ENCODE data around the gene BEND6.

Gene BEND6

GRCh38 chr6:56930846-56931245 lies 24.1 kb upstream of the BEND6 start:
- H3K36me3 Mint-ChIP-seq (ENCODE audit: low read depth) = no peaks in the 10 kb centered on the region
- no peaks in the 10 kb centered on the region for H3K9me3 Mint-ChIP-seq
- H3K4me3 Mint-ChIP-seq = no peak overlapping the region
- no peaks in the 10 kb centered on the region for H3K4me1 Mint-ChIP-seq (ENCODE audit: low read depth)
- H3K27me3 Mint-ChIP-seq (ENCODE audit: low read depth) = peaks cover 35% of the 10 kb centered on the region
- no peak overlapping the region for H3K27ac Mint-ChIP-seq

DNA sequence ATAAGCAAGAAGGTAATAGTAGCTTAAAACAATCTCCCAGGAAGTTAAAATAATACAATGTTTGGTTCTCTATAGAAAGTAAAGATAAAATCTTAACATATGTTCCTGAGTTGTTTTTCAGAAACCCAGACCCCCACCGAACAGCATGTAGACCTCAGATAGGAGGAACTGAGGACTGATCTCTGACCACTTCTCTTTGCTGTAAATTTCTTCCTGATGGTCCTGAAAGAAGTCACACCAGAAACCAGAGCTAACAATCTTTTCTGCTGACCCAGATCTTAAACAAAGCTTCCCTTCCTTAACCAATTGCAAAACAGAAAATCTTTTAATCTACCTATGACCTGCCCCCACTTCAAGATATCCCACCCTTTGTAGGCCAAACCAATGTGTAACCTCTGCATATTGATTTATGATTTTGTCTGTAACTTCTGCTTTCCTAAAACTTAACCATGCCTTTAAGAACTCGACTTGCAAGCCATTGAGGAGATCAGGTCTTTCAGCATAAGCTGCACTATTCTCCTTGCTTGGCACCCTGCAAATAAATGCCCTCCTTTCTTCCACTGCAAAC lies 21.9 kb upstream of the BEND6 start:
- H3K4me3 Mint-ChIP-seq = no peak overlapping the region
- H3K9me3 Mint-ChIP-seq = no peaks in the 10 kb centered on the region
- peaks cover 2% of the 10 kb centered on the region for H3K4me1 Mint-ChIP-seq (ENCODE audit: low read depth)
- H3K27ac Mint-ChIP-seq = no peak overlapping the region
- no peaks in the 10 kb centered on the region for H3K36me3 Mint-ChIP-seq (ENCODE audit: low read depth)
- H3K27me3 Mint-ChIP-seq (ENCODE audit: low read depth) = peaks cover 19% of the 10 kb centered on the region

DNA sequence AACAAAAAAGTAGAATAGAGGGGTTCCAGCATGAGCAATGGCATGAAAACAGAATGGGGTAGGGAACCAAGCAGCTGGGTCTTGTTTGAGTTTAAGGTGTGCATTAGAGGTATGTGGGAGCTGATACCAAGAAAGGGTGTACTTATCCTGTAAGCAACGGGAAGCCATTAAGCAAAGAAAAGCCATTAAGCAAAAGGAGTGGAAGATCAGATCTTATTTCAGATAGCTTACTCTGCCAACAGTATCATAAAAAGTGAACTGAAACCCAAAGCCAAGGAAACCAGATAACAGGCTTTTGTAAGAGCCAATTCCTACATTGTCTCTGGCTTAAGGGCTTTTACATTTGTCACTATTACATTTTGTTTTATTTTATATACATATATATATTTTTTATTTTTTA lies 21.3 kb upstream of the BEND6 start:
- peaks cover 2% of the 10 kb centered on the region for H3K4me1 Mint-ChIP-seq (ENCODE audit: low read depth)
- no peaks in the 10 kb centered on the region for H3K36me3 Mint-ChIP-seq (ENCODE audit: low read depth)
- no peaks in the 10 kb centered on the region for H3K9me3 Mint-ChIP-seq
- H3K27ac Mint-ChIP-seq = no peak overlapping the region
- H3K4me3 Mint-ChIP-seq = no peak overlapping the region
- H3K27me3 Mint-ChIP-seq (ENCODE audit: low read depth) = peaks cover 13% of the 10 kb centered on the region

GRCh38 chr6:56934876-56935275 lies 20.0 kb upstream of the BEND6 start:
- Mint-ChIP-seq H3K27me3 (ENCODE audit: low read depth) (peaks cover 13% of the 10 kb centered on the region), H3K4me1 (ENCODE audit: low read depth) (peaks cover 2% of the 10 kb centered on the region), H3K9me3 (no peaks in the 10 kb centered on the region), H3K36me3 (ENCODE audit: low read depth) (no peaks in the 10 kb centered on the region), H3K27ac (no peak overlapping the region), H3K4me3 (no peak overlapping the region)

GRCh38 chr6:56936466-56936865 lies 18.4 kb upstream of the BEND6 start:
- H3K27me3 Mint-ChIP-seq (ENCODE audit: low read depth) = peaks cover 8% of the 10 kb centered on the region
- no peaks in the 10 kb centered on the region for H3K36me3 Mint-ChIP-seq (ENCODE audit: low read depth)
- H3K27ac Mint-ChIP-seq = no peak overlapping the region
- peaks cover 5% of the 10 kb centered on the region for H3K9me3 Mint-ChIP-seq
- no peak overlapping the region for H3K4me3 Mint-ChIP-seq
- H3K4me1 Mint-ChIP-seq (ENCODE audit: low read depth) = peaks cover 2% of the 10 kb centered on the region

DNA sequence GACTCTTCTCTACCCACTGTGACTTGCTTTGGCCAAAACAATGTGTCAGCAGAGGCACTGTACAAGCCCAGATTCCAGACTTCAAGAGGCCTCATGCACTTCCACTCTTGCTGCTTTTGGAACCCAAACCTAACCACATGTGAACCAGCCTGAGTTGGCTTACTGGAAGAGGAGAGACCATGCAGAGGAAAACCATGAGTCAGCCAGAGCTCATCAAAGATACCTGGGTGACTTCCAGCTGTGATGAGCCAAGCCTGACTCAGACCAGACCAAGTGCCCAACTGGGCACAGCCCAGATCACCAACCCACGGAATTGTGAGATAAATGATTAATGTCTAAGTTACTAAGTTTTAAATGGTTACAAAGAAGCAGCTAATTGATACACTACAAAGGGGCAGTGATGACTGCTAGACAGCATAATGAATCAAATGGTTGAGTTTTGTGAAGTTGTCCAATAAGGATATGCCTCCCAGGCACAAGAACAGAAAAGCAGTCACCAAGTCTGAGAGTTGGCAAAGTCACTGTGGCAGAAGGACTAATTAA lies 16.2 kb upstream of the BEND6 start:
- Mint-ChIP-seq H3K9me3 (peaks cover 11% of the 10 kb centered on the region), H3K4me1 (ENCODE audit: low read depth) (peaks cover 2% of the 10 kb centered on the region), H3K36me3 (ENCODE audit: low read depth) (no peaks in the 10 kb centered on the region), H3K4me3 (no peak overlapping the region), H3K27ac (no peak overlapping the region), H3K27me3 (ENCODE audit: low read depth) (no peaks in the 10 kb centered on the region)

- H3K27me3 Mint-ChIP-seq (ENCODE audit: low read depth) = peaks cover 14% of the 10 kb centered on the region
- peaks cover 2% of the 10 kb centered on the region for H3K4me1 Mint-ChIP-seq (ENCODE audit: low read depth)
- H3K4me3 Mint-ChIP-seq = no peak overlapping the region
- H3K27ac Mint-ChIP-seq = no peak overlapping the region
- no peaks in the 10 kb centered on the region for H3K36me3 Mint-ChIP-seq (ENCODE audit: low read depth)
- H3K9me3 Mint-ChIP-seq = peaks cover 11% of the 10 kb centered on the region
Measured at GRCh38 chr6:56940463-56940862, 14.4 kb upstream of the BEND6 start.

GRCh38 chr6:56940977-56941376 lies 13.9 kb upstream of the BEND6 start:
- Mint-ChIP-seq H3K4me3 (no peak overlapping the region), H3K4me1 (ENCODE audit: low read depth) (peaks cover 2% of the 10 kb centered on the region), H3K27ac (no peak overlapping the region), H3K36me3 (ENCODE audit: low read depth) (no peaks in the 10 kb centered on the region), H3K27me3 (ENCODE audit: low read depth) (peaks cover 19% of the 10 kb centered on the region), H3K9me3 (peaks cover 11% of the 10 kb centered on the region)

- Mint-ChIP-seq H3K4me3 (no peak overlapping the region), H3K9me3 (peaks cover 11% of the 10 kb centered on the region)
Measured at GRCh38 chr6:56944661-56945060, 10.2 kb upstream of the BEND6 start.

DNA sequence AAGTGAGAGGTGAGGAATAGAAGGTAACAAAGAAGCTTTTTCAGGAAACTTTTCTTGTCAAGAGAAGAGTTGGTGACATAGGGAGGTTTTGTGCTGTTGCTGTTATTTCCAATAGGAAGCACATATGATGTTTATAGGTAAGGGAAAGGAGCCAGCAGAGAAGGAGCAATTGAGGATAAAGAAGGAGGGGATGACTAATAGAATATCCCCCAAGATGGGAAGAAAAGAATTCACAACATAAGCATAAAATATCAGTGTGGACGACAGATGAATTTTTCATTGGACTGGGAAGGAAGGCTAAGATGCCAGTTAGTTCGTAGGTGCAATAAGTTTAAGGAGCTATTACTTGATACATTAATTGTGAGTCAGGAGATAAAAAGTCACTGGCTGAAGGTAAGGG lies 8.5 kb upstream of the BEND6 start:
- Mint-ChIP-seq H3K27me3 (ENCODE audit: low read depth) (peaks cover 43% of the 10 kb centered on the region), H3K4me1 (ENCODE audit: low read depth) (no peaks in the 10 kb centered on the region), H3K4me3 (no peak overlapping the region), H3K27ac (no peak overlapping the region), H3K36me3 (ENCODE audit: low read depth) (no peaks in the 10 kb centered on the region), H3K9me3 (peaks cover 6% of the 10 kb centered on the region)

More at GRCh38 chr6:56944661-56945060, 10.2 kb upstream of the BEND6 start:
- H3K27me3 Mint-ChIP-seq (ENCODE audit: low read depth) = peaks cover 40% of the 10 kb centered on the region
- no peak overlapping the region for H3K27ac Mint-ChIP-seq
- H3K36me3 Mint-ChIP-seq (ENCODE audit: low read depth) = no peaks in the 10 kb centered on the region
- no peaks in the 10 kb centered on the region for H3K4me1 Mint-ChIP-seq (ENCODE audit: low read depth)

GRCh38 chr6:56947924-56948323 lies 7.0 kb upstream of the BEND6 start:
- H3K4me3 Mint-ChIP-seq = no peak overlapping the region
- H3K27me3 Mint-ChIP-seq (ENCODE audit: low read depth) = peaks cover 57% of the 10 kb centered on the region
- no peaks in the 10 kb centered on the region for H3K9me3 Mint-ChIP-seq
- no peak overlapping the region for H3K27ac Mint-ChIP-seq
- no peaks in the 10 kb centered on the region for H3K4me1 Mint-ChIP-seq (ENCODE audit: low read depth)
- H3K36me3 Mint-ChIP-seq (ENCODE audit: low read depth) = no peaks in the 10 kb centered on the region

GRCh38 chr6:56949265-56949664 lies 5.6 kb upstream of the BEND6 start:
- Mint-ChIP-seq H3K4me1 (ENCODE audit: low read depth) (peaks cover 8% of the 10 kb centered on the region), H3K9me3 (no peaks in the 10 kb centered on the region), H3K4me3 (no peak overlapping the region), H3K36me3 (ENCODE audit: low read depth) (peaks cover under 1% of the 10 kb centered on the region), H3K27me3 (ENCODE audit: low read depth) (peaks cover 67% of the 10 kb centered on the region), H3K27ac (no peak overlapping the region)

DNA sequence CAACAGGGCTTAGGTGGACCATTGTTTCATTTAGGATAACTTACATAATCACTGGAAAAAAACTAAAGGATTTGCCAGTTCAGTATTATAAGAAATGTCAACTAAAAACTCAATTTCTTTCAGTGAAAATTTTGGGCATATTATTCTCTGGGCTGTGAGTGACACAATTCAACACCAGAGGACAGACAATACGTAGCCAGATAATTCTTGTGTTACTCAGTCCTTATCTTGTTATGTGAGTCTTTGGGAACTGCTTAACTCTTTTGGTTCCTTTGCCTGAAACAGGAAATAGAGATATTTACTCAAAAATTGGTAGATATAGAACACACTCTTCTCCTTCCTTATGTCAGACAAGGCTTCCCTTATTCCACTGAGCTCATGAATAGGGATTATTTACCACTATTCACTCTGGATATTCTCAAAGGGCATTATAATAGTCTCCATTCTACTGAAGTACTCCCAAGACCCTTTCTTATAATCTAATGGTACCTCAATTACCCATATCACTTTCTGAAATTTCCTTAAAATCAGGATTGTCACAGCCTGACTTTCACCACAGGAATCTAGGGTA lies 4.9 kb upstream of the BEND6 start:
- peaks cover 1% of the 10 kb centered on the region for H3K36me3 Mint-ChIP-seq (ENCODE audit: low read depth)
- H3K9me3 Mint-ChIP-seq = no peaks in the 10 kb centered on the region
- H3K4me1 Mint-ChIP-seq (ENCODE audit: low read depth) = peaks cover 9% of the 10 kb centered on the region
- no peak overlapping the region for H3K27ac Mint-ChIP-seq
- H3K27me3 Mint-ChIP-seq (ENCODE audit: low read depth) = peaks cover 63% of the 10 kb centered on the region
- H3K4me3 Mint-ChIP-seq = no peak overlapping the region

GRCh38 chr6:56951049-56951831 lies 3.7 kb upstream of the BEND6 start:
- no peak overlapping the region for H3K4me3 Mint-ChIP-seq
- no peaks in the 10 kb centered on the region for H3K9me3 Mint-ChIP-seq
- peaks cover 16% of the 10 kb centered on the region for H3K4me1 Mint-ChIP-seq (ENCODE audit: low read depth)
- peaks cover 1% of the 10 kb centered on the region for H3K36me3 Mint-ChIP-seq (ENCODE audit: low read depth)
- peaks cover 63% of the 10 kb centered on the region for H3K27me3 Mint-ChIP-seq (ENCODE audit: low read depth)
- no peak overlapping the region for H3K27ac Mint-ChIP-seq
